Transverse colon (tissue), 4 donors: ENCODE results near the gene ZBTB40. TPM values are rescaled to one million over a fixed set of nuclear protein-coding genes. Genes with fewer than 3 reads are reported as not detected.

ENCODE experiments used
- DNase-seq: peaks from one replicate; pipeline ENCODE4 v3.0.0-alpha.2; 2019
- H3K27ac ChIP-seq, 4 donors: fragments of 200-600 bp; sonication (generic); 2 replicates each; pipeline ENCODE4 v1.5.1; 2016 to 2018; ENCODE audit warnings: inconsistent platforms in 4 of 4
- H3K27me3 ChIP-seq: fragments of 200-600 bp; sonication (generic); 2 replicates; pipeline ENCODE4 v1.5.1; 2017; ENCODE audit warnings: inconsistent platforms
- H3K36me3 ChIP-seq, 4 donors: fragments of 200-600 bp; sonication (generic); 2 replicates each; pipeline ENCODE4 v1.5.1; 2017 to 2019; ENCODE audit warnings: inconsistent platforms in 4 of 4
- H3K4me1 ChIP-seq, 4 donors: fragments of 200-600 bp; sonication (generic); 2 replicates each; pipeline ENCODE4 v1.5.1; 2017 to 2020; ENCODE audit warnings: inconsistent platforms in 4 of 4
- H3K4me3 ChIP-seq, 4 donors: fragments of 200-600 bp; sonication (generic); 1 replicate in 1 of 4; 2 replicates in 3 of 4; pipeline versions ENCODE4 v1.5.1 to v1.6.1; 2017 to 2019; ENCODE audit warnings: inconsistent platforms in 4 of 4
- H3K9me3 ChIP-seq, 2 donors: fragments of 200-600 bp; sonication (generic); 2 replicates each; pipeline ENCODE4 v1.5.1; 2017 to 2019; ENCODE audit warnings: inconsistent platforms in 2 of 2
- CTCF ChIP-seq, 5 experiments: fragments of 200-600 bp in 3 of 5; fragments of 450-650 bp in 2 of 5; sonication (generic) in 3 of 5; IDR thresholded peaks; 1 replicate in 2 of 5; 2 replicates in 3 of 5; pipeline ENCODE4 v1.5.1; 2016 to 2017; ENCODE audit warnings: antibody characterized with exemption in 5 of 5, inconsistent platforms in 3 of 5, mild to moderate bottlenecking in 2 of 5, moderate library complexity in 1 of 5
- EP300 ChIP-seq: sonication (generic); formaldehyde crosslinking; IDR thresholded peaks from one replicate; pipeline ENCODE4 v1.6.1; 2017; ENCODE audit warnings: antibody characterized with exemption, low read depth
- POLR2A ChIP-seq: fragments of 450-650 bp; IDR thresholded peaks from one replicate; pipeline ENCODE4 v1.6.1; 2016; ENCODE audit warnings: antibody characterized with exemption, mild to moderate bottlenecking, moderate library complexity
- POLR2AphosphoS5 ChIP-seq, 3 donors: sonication (generic); formaldehyde crosslinking; IDR thresholded peaks; one replicate each; pipeline ENCODE4 v1.6.1; 2016; ENCODE audit warnings: antibody characterized with exemption in 3 of 3
- WGBS, 2 donors: methylation state at CpG; one replicate each; pipeline ENCODE4 v1.1.5; 2018; ENCODE audit warnings: low coverage in 1 of 2; 5-methylcytosine and 5-hydroxymethylcytosine counted together
- in situ Hi-C, 4 donors: fragments of 200-750 bp; cut with MboI; loops; one replicate each; pipeline versions ENCODE4 v1.15.0 to v1.15.1; 2017; ENCODE audit warnings: low sequenced_read_pairs in 3 of 4, low pct_ligation_motif_present in 1 of 4, low pct_unique_long_range_greater_than_20kb in 1 of 4
- intact Hi-C: fragments of 100-400 bp; cut with DNase I; formaldehyde crosslinking; loops from one replicate; pipeline ENCODE4 v1.15.1; 2023; ENCODE audit warnings: low total_unique reads
- total RNA-seq, 4 donors: library from RNA; depleted of rRNA; stranded (reverse); fragments of >200 nt; gene quantifications; one replicate each; pipeline ENCODE4 v1.1.0, GENCODE V29; 2016

The ZBTB40 gene
- total RNA-seq, 4 donors from 2014 or later = 17.7 to 30.3 (median 21.1) TPM

GRCh38 chr1:22411589-22411988 is 40.1 kb upstream of the ZBTB40 start:
- in situ Hi-C loops = loop anchor here in 3 of 4 donors (10.0 to 25.0 kb wide), 4 partner anchors 233 to 526 kb away; partner anchors contain the start of genes WNT4 (in 2 of the 3) and C1QC (in 1 of the 3)
- 76 to 90% methylated on average over 1 of the region's 1 CpG for WGBS, 2 donors
- H3K4me3 ChIP-seq = no peak overlapping the region
- H3K4me1 ChIP-seq = peaks cover 0 to 12% (median 1%) of the 10 kb centered on the region in 4 donors
- intact Hi-C loops = no loop called here
- H3K36me3 ChIP-seq = no peaks in the 10 kb centered on the region
- H3K9me3 ChIP-seq = no peaks in the 10 kb centered on the region
- H3K27ac ChIP-seq = no peak overlapping the region
- TF ChIP-seq POLR2A (no peak), POLR2AphosphoS5 (IDR thresholded peaks at IDR 0.05) (no peak), EP300 (no peak), CTCF (IDR thresholded peaks at IDR 0.05) (no peak)
- H3K27me3 ChIP-seq = peaks cover 3% of the 10 kb centered on the region
- no peak for DNase-seq

GRCh38 chr1:22412932-22413727 is 38.5 kb upstream of the ZBTB40 start:
- no peak for DNase-seq
- H3K27me3 ChIP-seq = peaks cover 4% of the 10 kb centered on the region
- H3K4me1 ChIP-seq = peaks cover 0 to 16% (median 2%) of the 10 kb centered on the region in 4 donors
- in situ Hi-C loops (loop anchor here in 3 of 4 donors (10.0 to 25.0 kb wide), 4 partner anchors 232 to 524 kb away; partner anchors contain the start of genes WNT4 (in 2 of the 3) and C1QC (in 1 of the 3)), intact Hi-C loops (no loop called here)
- H3K4me3 ChIP-seq = no peak overlapping the region
- TF ChIP-seq CTCF (IDR thresholded peaks at IDR 0.05) = no peak
- no peak for TF ChIP-seq POLR2AphosphoS5 (IDR thresholded peaks at IDR 0.05)
- TF ChIP-seq EP300 = no peak
- TF ChIP-seq POLR2A = no peak
- 53 to 68% methylated on average over 2 to 8 of the region's 8 CpGs for WGBS, 2 donors
- H3K36me3 ChIP-seq = no peaks in the 10 kb centered on the region
- peak overlapping the region in 1 of 4 donors; percentile 18 for H3K27ac ChIP-seq
- no peaks in the 10 kb centered on the region for H3K9me3 ChIP-seq

- Histone ChIP-seq H3K36me3 (no peaks in the 10 kb centered on the region), H3K27me3 (peaks cover 11% of the 10 kb centered on the region), H3K9me3 (no peaks in the 10 kb centered on the region), H3K4me1 (peaks cover 0 to 16% (median 2%) of the 10 kb centered on the region in 4 donors), H3K4me3 (no peak overlapping the region), H3K27ac (peak overlapping the region; percentile 18 to 41 (median 38))
- in situ Hi-C loops = loop anchor here in 3 of 4 donors (10.0 to 25.0 kb wide), 4 partner anchors 231 to 524 kb away; partner anchors contain the start of genes WNT4 (in 2 of the 3) and C1QC (in 1 of the 3)
- intact Hi-C loops = no loop called here
- no peak for DNase-seq
- 35% methylated on average over 1 of the region's 1 CpG; no CpG with 5 or more reads in 1 of the 2 donors for WGBS, 2 donors
- TF ChIP-seq POLR2AphosphoS5 (IDR thresholded peaks at IDR 0.05) = no peak
- no peak for TF ChIP-seq CTCF (IDR thresholded peaks at IDR 0.05)
- no peak for TF ChIP-seq POLR2A
- TF ChIP-seq EP300 = no peak
Observed at GRCh38 chr1:22413799-22414198, 37.9 kb upstream of the ZBTB40 start.

GRCh38 chr1:22414244-22414751 is 37.4 kb upstream of the ZBTB40 start:
- Histone ChIP-seq H3K27me3 (peaks cover 15% of the 10 kb centered on the region), H3K9me3 (no peaks in the 10 kb centered on the region), H3K27ac (peak overlapping the region; percentile 18 to 49 (median 38)), H3K4me3 (no peak overlapping the region), H3K4me1 (peaks cover 0 to 16% (median 2%) of the 10 kb centered on the region in 4 donors), H3K36me3 (no peaks in the 10 kb centered on the region)
- 53% methylated on average over 3 to 11 of the region's 11 CpGs for WGBS, 2 donors
- in situ Hi-C loops (loop anchor here in 3 of 4 donors (10.0 to 25.0 kb wide), 4 partner anchors 231 to 523 kb away; partner anchors contain the start of genes WNT4 (in 2 of the 3) and C1QC (in 1 of the 3)), intact Hi-C loops (no loop called here)
- peak; percentile 33 for DNase-seq
- TF ChIP-seq POLR2AphosphoS5 (IDR thresholded peaks at IDR 0.05) (no peak), EP300 (no peak), CTCF (IDR thresholded peaks at IDR 0.05) (no peak), POLR2A (no peak)
